ENCODE measurements around the gene ABTB2.

DNA sequence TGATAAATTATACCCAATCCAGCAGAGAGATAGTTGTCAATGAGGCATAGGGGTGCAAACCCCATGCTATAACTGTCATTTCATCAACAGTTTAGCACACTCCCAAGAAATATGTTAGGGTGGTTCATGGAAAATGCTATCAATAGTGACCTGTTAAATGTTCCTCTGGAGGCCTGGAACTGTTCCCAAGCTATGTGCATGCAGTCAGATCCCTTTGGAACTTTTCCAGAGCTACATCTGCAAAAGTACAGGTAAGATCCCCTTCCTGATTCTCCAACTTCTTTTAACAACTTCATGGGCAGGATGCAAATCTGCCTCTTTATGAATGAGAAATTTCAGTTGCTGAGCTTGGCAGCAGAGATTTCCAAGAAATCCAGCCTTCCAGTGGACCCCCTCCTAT is 27.2 kb downstream of the ABTB2 start:
- TF ChIP-seq CTCF (IDR thresholded peaks at IDR 0.05) (no peak), POLR2A (IDR thresholded peaks at IDR 0.05) (no peak)

All from esophagus squamous epithelium (tissue), 4 donors.